Measurements from ENCODE around the gene SMU1. TPM values are rescaled to one million over a fixed set of nuclear protein-coding genes. Genes with fewer than 3 reads are reported as not detected.

SMU1 gene
- total RNA-seq, 2 donors from 2014 or later: 5.6 to 8.6 TPM

- Histone ChIP-seq H3K27me3 (no peaks in the 10 kb centered on the region), H3K4me3 (no peak overlapping the region), H3K9me3 (no peaks in the 10 kb centered on the region), H3K36me3 (replicated peaks in 1 of 2; ENCODE audit: insufficient read depth in 1 of 2, low read depth in 2 of 2) (peaks cover 0 to 20% of the 10 kb centered on the region in 2 donors), H3K27ac (no peak overlapping the region), H3K4me1 (no peaks in the 10 kb centered on the region)
- 73 to 82% methylated on average over 2 of the region's 2 CpGs for WGBS, 2 donors
- DNase-seq: no peak
- no peak for ATAC-seq
- intact Hi-C loops (cut with DNase I): no loop called here
- TF ChIP-seq CTCF (IDR thresholded peaks at IDR 0.05) (no peak), POLR2A (IDR thresholded peaks at IDR 0.05) (no peak)
Measured at GRCh38 chr9:33116860-33117259, 40.4 kb upstream of the SMU1 start.

DNA sequence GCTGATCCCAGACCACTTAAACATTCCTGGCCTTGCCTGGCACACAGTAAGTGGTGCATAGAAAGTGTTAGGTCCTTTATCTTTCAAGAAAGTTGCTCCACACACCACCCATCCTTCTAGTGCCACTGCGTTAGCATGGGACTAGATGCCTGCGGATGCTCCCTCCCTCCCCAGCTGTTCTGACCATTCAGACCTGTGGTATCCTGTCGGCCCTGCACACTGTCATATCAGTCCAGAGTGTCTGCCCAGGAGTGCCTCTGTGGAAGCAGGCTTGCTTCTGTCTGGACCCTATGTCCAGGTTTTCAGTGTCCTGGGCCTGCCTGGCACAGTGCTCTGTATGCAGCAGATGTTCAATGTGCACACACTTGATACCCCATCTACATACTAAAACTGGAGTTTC lies 38.3 kb upstream of the SMU1 start:
- intact Hi-C loops (cut with DNase I): no loop called here
- H3K4me1 ChIP-seq: no peaks in the 10 kb centered on the region
- no peaks in the 10 kb centered on the region for H3K27me3 ChIP-seq
- WGBS, 2 donors: 88 to 100% methylated on average over 3 of the region's 3 CpGs
- no peaks in the 10 kb centered on the region for H3K9me3 ChIP-seq
- ATAC-seq (no peak), DNase-seq (no peak)
- H3K36me3 ChIP-seq (replicated peaks in 1 of 2; ENCODE audit: insufficient read depth in 1 of 2, low read depth in 2 of 2): peaks cover 0 to 17% of the 10 kb centered on the region in 2 donors
- H3K27ac ChIP-seq: no peak overlapping the region
- no peak for TF ChIP-seq CTCF (IDR thresholded peaks at IDR 0.05)
- TF ChIP-seq POLR2A (IDR thresholded peaks at IDR 0.05): no peak
- H3K4me3 ChIP-seq: no peak overlapping the region

DNA sequence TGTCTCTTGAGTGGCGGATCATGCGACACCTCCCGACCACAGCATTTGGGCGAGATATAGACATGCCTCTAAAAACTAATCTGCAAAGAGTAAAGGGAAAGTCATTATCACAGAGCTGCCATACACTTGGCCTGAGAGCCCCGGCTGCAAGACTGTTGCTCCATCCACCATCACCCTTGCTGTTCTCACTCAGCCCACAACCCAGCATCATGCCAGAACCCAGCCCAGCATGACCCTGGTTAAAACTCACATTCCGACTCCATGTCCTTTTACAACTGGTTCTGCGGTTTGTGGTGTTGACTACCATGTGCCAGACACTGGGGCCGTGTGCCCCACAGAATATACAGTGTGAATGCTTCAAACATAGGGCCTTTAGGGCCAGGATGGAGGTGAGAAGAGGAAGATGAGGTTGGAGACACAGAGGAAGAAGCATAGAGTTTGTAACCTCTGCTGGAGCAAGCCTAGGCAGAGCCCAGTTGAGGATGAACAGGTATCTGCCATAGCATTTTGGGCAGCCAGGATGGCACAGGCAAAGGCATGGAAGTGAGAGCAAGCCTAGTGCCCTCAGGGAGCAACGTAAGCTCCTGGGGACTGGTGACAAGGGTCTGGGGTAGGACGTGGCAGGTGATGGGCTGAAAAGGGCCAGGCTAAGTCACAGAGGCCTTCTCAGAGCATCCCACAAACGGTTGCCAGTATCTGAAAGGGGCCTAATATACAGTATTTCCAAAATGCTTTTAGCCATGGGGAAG lies 37.5 kb upstream of the SMU1 start:
- Histone ChIP-seq H3K27me3 (no peaks in the 10 kb centered on the region), H3K4me1 (no peaks in the 10 kb centered on the region), H3K27ac (no peak overlapping the region), H3K4me3 (no peak overlapping the region), H3K36me3 (replicated peaks in 1 of 2; ENCODE audit: insufficient read depth in 1 of 2, low read depth in 2 of 2) (peaks cover 0 to 17% of the 10 kb centered on the region in 2 donors), H3K9me3 (no peaks in the 10 kb centered on the region)
- intact Hi-C loops (cut with DNase I): no loop called here
- DNase-seq: no peak
- TF ChIP-seq POLR2A (IDR thresholded peaks at IDR 0.05) (no peak), CTCF (IDR thresholded peaks at IDR 0.05) (no peak)
- no peak for ATAC-seq
- WGBS, 2 donors: 89 to 91% methylated on average over 11 of the region's 11 CpGs

GRCh38 chr9:33112094-33112493 lies 35.6 kb upstream of the SMU1 start:
- Histone ChIP-seq H3K27me3 (no peaks in the 10 kb centered on the region), H3K4me3 (no peak overlapping the region), H3K36me3 (replicated peaks in 1 of 2; ENCODE audit: insufficient read depth in 1 of 2, low read depth in 2 of 2) (peaks cover 0 to 17% of the 10 kb centered on the region in 2 donors), H3K9me3 (no peaks in the 10 kb centered on the region), H3K4me1 (peaks cover 7% of the 10 kb centered on the region), H3K27ac (no peak overlapping the region)
- TF ChIP-seq CTCF (IDR thresholded peaks at IDR 0.05) (no peak), POLR2A (IDR thresholded peaks at IDR 0.05) (no peak)
- WGBS, 2 donors: 83 to 89% methylated on average over 4 of the region's 4 CpGs
- ATAC-seq (no peak), DNase-seq (no peak)
- intact Hi-C loops (cut with DNase I): no loop called here

- 86 to 92% methylated on average over 5 of the region's 5 CpGs for WGBS, 2 donors
- H3K4me3 ChIP-seq: no peak overlapping the region
- H3K27ac ChIP-seq: no peak overlapping the region
- H3K36me3 ChIP-seq (replicated peaks in 1 of 2; ENCODE audit: insufficient read depth in 1 of 2, low read depth in 2 of 2): peaks cover 0 to 17% of the 10 kb centered on the region in 2 donors
- peaks cover 12% of the 10 kb centered on the region for H3K4me1 ChIP-seq
- no peaks in the 10 kb centered on the region for H3K9me3 ChIP-seq
- ATAC-seq: no peak
- TF ChIP-seq POLR2A (IDR thresholded peaks at IDR 0.05): no peak
- no peak for TF ChIP-seq CTCF (IDR thresholded peaks at IDR 0.05)
- intact Hi-C loops (cut with DNase I): no loop called here
- no peak for DNase-seq
- no peaks in the 10 kb centered on the region for H3K27me3 ChIP-seq
Measured at GRCh38 chr9:33111631-33112030, 35.2 kb upstream of the SMU1 start.
